Tongue (tissue), 2 donors: ENCODE data around the gene RAD51B. TPM values are rescaled to one million over a fixed set of nuclear protein-coding genes. Genes with fewer than 3 reads are reported as not detected.

ENCODE experiments used
- DNase-seq: peaks from one replicate; pipeline ENCODE4 v3.0.0-alpha.2; 2015
- total RNA-seq: library from RNA; depleted of rRNA; stranded (reverse); fragments of >200 nt; gene quantifications from one replicate; pipeline ENCODE4 v1.2.3, GENCODE V29; 2014

The RAD51B gene
- total RNA-seq, 1 donor from 2014 or later: 37.8 TPM

DNA sequence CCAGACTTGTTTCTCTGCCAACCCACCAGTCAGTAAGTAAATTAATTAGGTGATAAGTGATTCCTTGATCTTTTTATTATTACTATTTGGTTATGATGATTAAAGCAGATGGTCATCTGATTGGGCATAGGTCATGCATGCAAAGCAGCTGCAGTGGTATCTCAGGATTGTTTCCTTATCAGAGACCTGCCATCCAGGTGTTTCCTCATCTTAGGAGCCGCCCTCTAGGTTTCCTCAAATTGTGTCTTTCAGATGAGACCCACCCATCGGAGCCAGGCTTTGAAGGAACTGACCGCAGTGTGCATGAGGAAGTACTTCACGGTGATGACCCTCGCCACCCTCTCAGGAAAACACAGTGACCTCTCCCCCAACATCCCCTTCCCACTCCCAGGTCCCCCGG is 910.0 kb downstream of the RAD51B start:
- DNase-seq: no peak

DNA sequence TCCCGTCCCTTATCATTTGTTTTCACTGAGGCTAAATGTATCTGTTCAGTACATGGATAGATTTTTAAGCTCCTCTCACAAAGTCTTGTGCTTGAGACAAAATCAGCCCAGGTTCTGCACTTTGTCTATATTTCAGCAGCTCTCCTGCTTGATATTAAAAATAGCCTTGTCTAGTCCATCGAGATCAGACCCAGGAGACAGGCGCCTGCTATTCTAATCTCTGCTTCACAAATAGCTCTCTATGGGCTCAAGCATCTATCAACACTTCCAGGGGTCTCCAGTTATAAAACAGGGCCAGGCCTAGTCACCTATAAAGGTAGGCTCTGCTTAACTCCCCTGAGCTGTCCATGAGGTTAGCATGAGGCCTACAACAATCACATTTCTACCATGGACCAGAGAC is 910.8 kb downstream of the RAD51B start:
- peak; percentile 40 for DNase-seq

- DNase-seq: peak; percentile 75
Observed at GRCh38 chr14:68730811-68731425, 911.3 kb downstream of the RAD51B start.

DNA sequence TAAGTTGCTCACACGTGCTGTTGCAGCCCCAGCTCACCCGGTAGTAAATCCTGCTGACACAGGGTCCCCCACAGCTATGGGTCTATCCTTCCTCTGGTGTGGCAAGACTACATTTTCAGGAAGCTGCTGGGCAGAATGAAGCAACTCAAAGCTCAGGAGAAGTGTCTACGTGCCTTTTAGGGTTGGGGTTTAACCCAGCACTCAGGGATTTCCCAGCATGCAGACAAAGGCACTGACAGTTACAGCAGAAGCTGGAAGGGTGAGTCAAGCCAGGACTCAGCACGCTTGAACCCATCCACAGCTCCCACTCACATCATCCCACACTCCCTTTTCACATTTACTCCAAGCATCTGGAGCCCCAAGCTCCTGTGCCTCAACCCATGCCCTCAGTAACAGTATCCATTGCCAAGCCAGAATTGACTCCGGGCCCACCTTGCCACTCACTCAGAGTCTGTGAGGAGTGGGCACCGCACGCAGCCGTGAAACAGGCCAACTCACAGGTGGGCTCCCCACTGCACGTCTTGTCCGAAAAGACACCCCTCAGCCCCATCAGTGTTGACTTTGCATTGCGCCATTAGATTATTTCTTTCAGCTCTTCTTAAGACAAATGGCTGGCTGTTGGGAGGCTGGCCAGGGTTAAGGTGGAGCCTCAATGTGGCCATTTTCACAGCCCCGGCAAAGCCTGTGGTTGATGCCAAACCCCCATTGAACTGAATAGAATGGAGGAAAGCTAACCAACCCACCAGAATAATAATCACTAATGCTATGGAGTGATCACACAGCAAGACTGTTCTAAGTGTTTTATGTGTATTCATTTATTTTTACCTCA is 913.7 kb downstream of the RAD51B start:
- DNase-seq: no peak

GRCh38 chr14:68734231-68734732 is 914.7 kb downstream of the RAD51B start:
- DNase-seq: no peak

GRCh38 chr14:68735856-68736255 is 916.3 kb downstream of the RAD51B start:
- peak; percentile 75 for DNase-seq

DNA sequence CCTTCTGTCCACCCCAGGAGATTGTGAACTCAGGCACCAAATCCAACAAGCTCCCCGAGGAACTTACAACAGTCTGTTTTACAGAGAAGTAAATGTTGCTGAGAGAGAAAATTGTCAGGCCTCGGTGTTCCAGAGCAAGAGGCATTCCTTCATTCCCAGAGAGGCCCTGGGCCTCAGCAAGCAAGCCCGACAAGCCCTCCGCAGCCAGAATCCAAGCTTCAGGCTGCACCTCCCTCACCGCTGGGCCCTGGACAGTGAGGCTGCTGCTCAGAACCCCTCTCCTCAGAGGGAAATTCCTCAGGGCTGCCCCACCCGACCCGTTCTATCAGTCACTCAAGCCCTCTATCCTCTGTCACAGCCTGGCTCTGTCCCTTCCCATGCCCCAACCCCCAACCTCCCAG is 916.9 kb downstream of the RAD51B start:
- DNase-seq: peak; percentile 72

DNA sequence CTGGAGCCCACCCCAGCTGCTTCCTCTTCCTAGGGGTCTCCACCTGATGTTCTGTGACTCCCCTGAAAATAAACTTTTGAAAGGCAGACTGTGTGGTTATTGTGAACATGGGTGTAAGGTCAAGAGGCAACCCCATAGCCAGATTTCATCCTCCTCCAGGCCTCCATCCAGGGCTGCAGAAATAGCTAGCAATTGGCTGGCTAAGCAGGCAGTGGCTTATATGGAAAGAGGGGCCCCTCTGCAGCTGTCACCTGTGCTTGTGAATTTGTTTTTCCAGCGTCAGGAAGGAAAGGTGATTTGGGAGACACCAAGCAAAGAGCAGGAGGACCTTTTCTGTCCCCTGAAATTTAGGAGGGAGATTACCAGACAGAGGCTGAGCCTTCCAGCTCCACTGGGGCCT is 917.5 kb downstream of the RAD51B start:
- DNase-seq: peak; percentile 54

DNA sequence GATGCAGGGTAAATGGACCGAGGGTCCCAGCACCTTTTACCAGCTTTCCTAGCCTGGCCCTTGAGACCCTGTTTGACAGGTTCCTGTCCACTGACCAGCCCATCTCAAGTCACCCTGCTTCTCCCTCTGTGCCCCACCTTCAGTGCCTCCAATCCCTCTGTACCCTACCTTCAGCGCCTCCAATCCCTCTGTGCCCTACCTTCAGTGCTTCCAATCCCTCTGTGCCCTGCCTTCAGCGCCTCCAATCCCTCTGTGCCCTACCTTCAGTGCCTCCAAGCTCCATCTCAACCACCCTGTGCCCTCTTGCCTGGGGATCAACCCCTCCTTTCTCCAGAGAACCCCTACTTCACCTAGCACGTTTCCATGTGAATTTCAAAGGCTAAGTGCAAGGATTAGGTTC is 919.0 kb downstream of the RAD51B start:
- DNase-seq: no peak

GRCh38 chr14:68739701-68740100 is 920.1 kb downstream of the RAD51B start:
- no peak for DNase-seq

DNA sequence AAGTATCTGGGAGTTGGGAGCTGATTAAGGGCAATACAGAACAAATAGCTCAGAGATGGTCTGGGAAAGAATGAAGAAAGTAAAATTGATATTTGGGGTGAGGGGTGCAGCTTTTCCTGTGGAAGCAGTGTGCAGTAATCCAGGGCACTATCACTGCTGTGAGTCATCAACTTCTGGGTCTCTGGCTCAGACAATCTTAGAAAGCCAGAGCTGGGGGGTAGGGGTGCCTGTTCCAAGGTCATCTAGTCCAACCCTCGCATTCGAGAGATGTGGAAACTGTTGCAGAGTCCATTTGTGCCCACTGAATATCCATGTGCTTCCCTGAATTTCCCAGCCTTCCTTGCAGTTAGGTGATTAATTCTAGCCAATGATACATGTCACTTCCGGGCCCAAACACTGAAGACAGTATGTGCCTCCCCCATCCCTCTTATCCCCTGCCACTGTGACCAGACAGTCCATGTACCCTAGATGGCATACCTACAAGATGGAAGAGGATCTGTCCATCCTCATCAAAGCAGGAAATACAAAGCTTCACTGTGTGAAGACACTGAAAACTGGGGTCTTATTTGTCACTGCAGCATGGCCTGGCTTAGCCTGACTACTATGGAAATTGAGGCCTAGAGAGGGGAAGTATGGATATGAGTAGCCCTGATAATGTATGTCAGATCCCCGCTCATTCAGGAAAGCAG is 921.4 kb downstream of the RAD51B start:
- no peak for DNase-seq

GRCh38 chr14:68741477-68741791 is 921.9 kb downstream of the RAD51B start:
- no peak for DNase-seq

DNA sequence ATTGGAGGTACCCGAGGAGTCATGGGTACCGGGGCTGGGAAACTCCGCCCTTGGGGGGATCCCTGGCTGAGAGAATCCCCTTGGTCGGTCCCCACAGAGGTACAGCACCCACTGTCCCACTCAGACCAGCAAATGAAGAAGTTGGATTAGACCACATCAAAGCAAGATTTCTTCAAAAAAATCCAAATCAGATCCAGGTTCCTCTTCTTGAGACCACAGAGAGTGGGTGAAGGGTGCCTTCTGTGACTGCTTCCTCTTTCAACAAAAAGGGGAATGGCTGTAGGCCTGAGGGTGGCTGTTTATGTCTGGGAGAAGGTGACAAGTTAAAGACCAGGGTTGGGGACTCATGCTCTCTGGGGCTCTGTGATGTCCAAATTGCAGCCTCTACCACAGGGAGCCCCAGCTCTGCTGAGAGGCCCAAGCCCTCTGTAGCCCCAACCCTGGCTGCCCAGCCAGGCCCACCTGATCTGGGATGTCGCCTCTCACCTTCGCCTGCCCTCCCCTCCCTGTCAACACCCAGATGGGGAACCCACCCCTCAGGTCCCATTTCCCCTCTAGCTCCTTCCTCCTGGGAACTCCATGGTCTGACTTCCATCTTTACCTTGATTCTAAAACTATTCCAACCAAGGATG is 922.4 kb downstream of the RAD51B start:
- no peak for DNase-seq

DNA sequence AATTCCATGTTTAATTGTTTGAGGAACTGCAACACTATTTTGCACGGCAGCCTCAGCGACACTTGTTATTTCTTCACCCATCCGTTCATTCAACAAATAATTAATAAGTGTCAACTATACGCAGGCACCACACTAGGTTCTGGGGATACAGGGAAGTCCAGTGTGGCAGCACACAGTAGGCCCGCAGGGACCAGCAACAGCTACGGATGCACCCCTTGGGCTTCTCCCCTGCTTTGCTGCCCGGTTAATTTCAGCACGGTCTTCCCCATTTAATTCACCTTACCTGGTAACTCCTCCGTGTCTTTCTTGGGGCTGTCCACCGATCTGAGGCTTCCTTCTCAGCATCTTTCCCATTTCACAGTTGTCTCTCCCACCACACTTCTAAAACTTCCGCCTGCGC is 925.0 kb downstream of the RAD51B start:
- no peak for DNase-seq

GRCh38 chr14:68747393-68747792 is 927.8 kb downstream of the RAD51B start:
- DNase-seq: no peak

DNA sequence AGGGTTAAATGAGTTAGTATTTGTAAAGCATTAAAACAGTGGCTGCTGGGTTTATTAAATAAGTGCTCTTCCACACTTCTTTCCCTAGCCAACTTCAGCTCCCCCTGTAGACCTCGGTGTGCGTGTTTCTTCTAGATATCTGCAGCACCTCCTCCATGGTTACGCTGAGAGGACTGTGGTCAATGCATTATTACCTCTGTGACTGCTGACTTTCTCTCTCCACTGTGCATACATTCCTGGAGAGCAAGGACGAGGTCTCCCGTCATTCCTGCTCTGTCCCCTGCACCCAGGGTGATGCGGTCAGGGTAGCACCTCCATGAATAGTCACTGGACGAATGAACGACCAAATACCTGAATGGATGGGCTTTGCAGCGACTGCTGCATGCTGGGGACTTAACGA is 928.7 kb downstream of the RAD51B start:
- DNase-seq: no peak

GRCh38 chr14:68748691-68749090 is 929.1 kb downstream of the RAD51B start:
- no peak for DNase-seq

DNA sequence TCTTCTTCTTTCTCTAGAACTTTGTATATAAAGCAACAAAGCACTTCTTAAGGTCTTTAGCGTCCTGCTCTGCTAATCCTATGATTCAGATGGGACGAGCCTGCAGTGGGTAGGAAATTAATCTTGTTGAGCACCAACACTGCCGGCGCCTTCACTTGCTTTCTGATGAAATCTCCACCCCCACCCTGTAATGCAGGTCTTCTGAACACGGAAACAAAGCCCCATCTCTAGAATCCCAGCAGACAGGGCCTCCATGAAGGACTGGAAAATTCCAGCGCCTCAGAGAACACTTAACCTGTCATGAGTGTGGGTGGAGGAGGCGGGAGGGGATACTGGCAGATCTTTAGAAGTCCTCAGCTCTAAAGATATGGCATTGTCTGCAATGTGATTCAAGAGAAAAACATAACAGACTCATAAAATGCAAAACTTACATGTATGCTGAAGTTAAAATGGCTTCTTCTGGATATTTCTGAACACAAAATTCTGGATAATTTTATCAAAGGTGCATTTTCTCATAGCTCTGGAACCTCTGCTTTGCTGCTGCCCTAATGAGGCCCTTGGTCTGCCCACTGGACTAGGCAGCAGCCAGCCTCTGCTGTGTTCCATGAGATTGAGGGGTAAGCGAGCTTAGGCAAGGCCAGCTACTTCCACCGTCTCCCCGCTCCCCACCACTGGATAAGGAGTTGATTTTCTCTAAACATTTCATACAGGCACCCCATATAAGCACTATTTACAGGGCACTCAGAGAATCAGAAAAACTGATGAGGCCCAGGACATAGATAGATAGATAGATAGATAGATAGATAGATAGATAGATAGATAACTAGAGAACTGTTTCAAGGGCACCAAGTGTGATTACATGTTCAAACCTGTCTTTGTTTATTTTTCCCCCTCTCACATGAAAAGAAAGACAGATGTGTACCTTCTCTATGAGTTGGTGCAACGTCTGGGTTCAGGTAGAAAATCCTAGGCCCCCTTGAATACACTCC is 930.2 kb downstream of the RAD51B start:
- no peak for DNase-seq

GRCh38 chr14:68752271-68753006 is 932.9 kb downstream of the RAD51B start:
- DNase-seq: no peak

GRCh38 chr14:68753690-68754089 is 934.1 kb downstream of the RAD51B start:
- peak; percentile 72 for DNase-seq

DNA sequence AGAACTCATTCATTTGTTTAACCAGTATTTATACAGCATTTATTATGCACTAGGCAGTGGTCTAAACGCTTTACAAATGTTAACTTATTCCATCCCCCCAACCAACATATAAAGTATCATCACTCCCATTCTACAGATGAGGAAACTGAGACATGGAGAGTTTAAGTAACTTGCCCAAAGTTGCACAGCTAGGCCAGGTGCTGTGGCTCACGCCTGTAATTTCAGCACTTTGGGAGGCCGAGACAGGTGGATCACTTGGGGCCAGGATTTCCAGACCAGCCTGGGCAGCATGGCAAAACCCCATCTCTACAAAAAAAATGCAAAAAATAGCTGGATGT is 935.4 kb downstream of the RAD51B start:
- no peak for DNase-seq
